HEK293 (cell line): ENCODE results near the gene KLK5.

Experiments used
- GLI4 ChIP-seq: fragments of 450-650 bp; formaldehyde crosslinking; IDR thresholded peaks from 2 replicates; pipeline ENCODE4 v1.5.1; 2016; ENCODE audit warnings: missing biosample characterization, missing genetic modification characterization
- GLIS2 ChIP-seq: fragments of 450-650 bp; formaldehyde crosslinking; IDR thresholded peaks from 2 replicates; pipeline ENCODE4 v1.5.1; 2016; ENCODE audit warnings: missing biosample characterization, missing genetic modification characterization
- KLF1 ChIP-seq: fragments of 450-650 bp; formaldehyde crosslinking; IDR thresholded peaks from 2 replicates; pipeline ENCODE4 v1.5.1; 2016; ENCODE audit warnings: missing biosample characterization, missing genetic modification characterization
- KLF10 ChIP-seq: fragments of 450-650 bp; IDR thresholded peaks from 2 replicates; pipeline ENCODE4 v1.5.1; 2018; ENCODE audit warnings: missing biosample characterization, mild to moderate bottlenecking, missing genetic modification characterization
- KLF9 ChIP-seq: fragments of 450-650 bp; formaldehyde crosslinking; IDR thresholded peaks from 2 replicates; pipeline ENCODE4 v1.5.1; 2016; ENCODE audit warnings: missing biosample characterization, missing genetic modification characterization, low read depth
- RBAK ChIP-seq: fragments of 450-650 bp; formaldehyde crosslinking; IDR thresholded peaks from 2 replicates; pipeline ENCODE4 v1.5.1; 2016; ENCODE audit warnings: missing biosample characterization, missing genetic modification characterization
- ZBTB8A ChIP-seq: fragments of 450-650 bp; formaldehyde crosslinking; IDR thresholded peaks from 2 replicates; pipeline ENCODE4 v1.5.1; 2016; ENCODE audit warnings: missing biosample characterization, missing genetic modification characterization
- ZEB2 ChIP-seq: fragments of 450-650 bp; formaldehyde crosslinking; IDR thresholded peaks from 2 replicates; pipeline ENCODE4 v1.5.1; 2016; ENCODE audit warnings: missing biosample characterization, missing genetic modification characterization
- ZFP37 ChIP-seq: fragments of 450-650 bp; formaldehyde crosslinking; IDR thresholded peaks from 2 replicates; pipeline ENCODE4 v1.5.1; 2016; ENCODE audit warnings: missing biosample characterization, missing genetic modification characterization
- ZNF155 ChIP-seq: fragments of 450-650 bp; formaldehyde crosslinking; IDR thresholded peaks from 2 replicates; pipeline ENCODE4 v1.5.1; 2016; ENCODE audit warnings: missing biosample characterization, missing genetic modification characterization
- ZNF16 ChIP-seq: fragments of 450-650 bp; formaldehyde crosslinking; IDR thresholded peaks from 2 replicates; pipeline ENCODE4 v1.5.1; 2016; ENCODE audit warnings: low read depth, missing biosample characterization, missing genetic modification characterization
- ZNF169 ChIP-seq: fragments of 450-650 bp; formaldehyde crosslinking; IDR thresholded peaks from 2 replicates; pipeline ENCODE4 v1.5.1; 2016; ENCODE audit warnings: missing biosample characterization, missing genetic modification characterization
- ZNF174 ChIP-seq: fragments of 450-650 bp; formaldehyde crosslinking; IDR thresholded peaks from 2 replicates; pipeline ENCODE4 v1.5.0; 2017; ENCODE audit warnings: missing biosample characterization, mild to moderate bottlenecking, missing genetic modification characterization
- ZNF214 ChIP-seq: fragments of 450-650 bp; formaldehyde crosslinking; IDR thresholded peaks from 2 replicates; pipeline ENCODE4 v1.5.1; 2017; ENCODE audit warnings: missing biosample characterization, mild to moderate bottlenecking, missing genetic modification characterization, borderline replicate concordance
- ZNF37A ChIP-seq: fragments of 450-650 bp; IDR thresholded peaks from 2 replicates; pipeline ENCODE4 v1.5.1; 2018; ENCODE audit warnings: missing biosample characterization, missing genetic modification characterization
- ZNF596 ChIP-seq: fragments of 450-650 bp; IDR thresholded peaks from 2 replicates; pipeline ENCODE4 v1.5.0; 2018; ENCODE audit warnings: missing biosample characterization, mild to moderate bottlenecking, missing genetic modification characterization, moderate library complexity
- ZNF707 ChIP-seq: fragments of 450-650 bp; formaldehyde crosslinking; IDR thresholded peaks from 2 replicates; pipeline ENCODE4 v1.5.1; 2016; ENCODE audit warnings: missing biosample characterization, missing genetic modification characterization
- ZNF791 ChIP-seq: fragments of 450-650 bp; formaldehyde crosslinking; IDR thresholded peaks from 2 replicates; pipeline ENCODE4 v1.5.1; 2016; ENCODE audit warnings: missing biosample characterization, missing genetic modification characterization
- ZNF843 ChIP-seq: fragments of 450-650 bp; formaldehyde crosslinking; IDR thresholded peaks from 2 replicates; pipeline ENCODE4 v1.5.1; 2016; ENCODE audit warnings: missing biosample characterization, missing genetic modification characterization
- ZSCAN18 ChIP-seq: fragments of 450-650 bp; formaldehyde crosslinking; IDR thresholded peaks from 2 replicates; pipeline ENCODE4 v1.5.1; 2016; ENCODE audit warnings: missing biosample characterization, missing genetic modification characterization
- ZSCAN5A ChIP-seq: fragments of 450-650 bp; formaldehyde crosslinking; IDR thresholded peaks from 2 replicates; pipeline ENCODE4 v1.5.1; 2016; ENCODE audit warnings: missing biosample characterization, missing genetic modification characterization
- TF ChIP-seq, protein P1 (sequence below): fragments of 450-650 bp; formaldehyde crosslinking; IDR thresholded peaks from 2 replicates; pipeline ENCODE4 v1.5.1; 2016; ENCODE audit warnings: missing biosample characterization, missing genetic modification characterization
- TF ChIP-seq, protein P2 (sequence below): fragments of 450-650 bp; IDR thresholded peaks from 2 replicates; pipeline ENCODE4 v1.5.1; 2018; ENCODE audit warnings: missing biosample characterization, missing genetic modification characterization
- TF ChIP-seq, protein P3 (sequence below): fragments of 450-650 bp; formaldehyde crosslinking; IDR thresholded peaks from 2 replicates; pipeline ENCODE4 v1.5.1; 2016; ENCODE audit warnings: missing biosample characterization, missing genetic modification characterization
- TF ChIP-seq, protein P4 (sequence below): fragments of 450-650 bp; formaldehyde crosslinking; IDR thresholded peaks from 2 replicates; pipeline ENCODE4 v1.5.1; 2016; ENCODE audit warnings: missing biosample characterization, missing genetic modification characterization
- TF ChIP-seq, protein P5 (sequence below): fragments of 450-650 bp; formaldehyde crosslinking; IDR thresholded peaks from 2 replicates; pipeline ENCODE4 v1.5.1; 2016; ENCODE audit warnings: missing biosample characterization, missing genetic modification characterization

Gene KLK5

GRCh38 chr19:50912727-50913716 is 39.8 kb downstream of the KLK5 start (continued):
- TF ChIP-seq, protein P1, sequence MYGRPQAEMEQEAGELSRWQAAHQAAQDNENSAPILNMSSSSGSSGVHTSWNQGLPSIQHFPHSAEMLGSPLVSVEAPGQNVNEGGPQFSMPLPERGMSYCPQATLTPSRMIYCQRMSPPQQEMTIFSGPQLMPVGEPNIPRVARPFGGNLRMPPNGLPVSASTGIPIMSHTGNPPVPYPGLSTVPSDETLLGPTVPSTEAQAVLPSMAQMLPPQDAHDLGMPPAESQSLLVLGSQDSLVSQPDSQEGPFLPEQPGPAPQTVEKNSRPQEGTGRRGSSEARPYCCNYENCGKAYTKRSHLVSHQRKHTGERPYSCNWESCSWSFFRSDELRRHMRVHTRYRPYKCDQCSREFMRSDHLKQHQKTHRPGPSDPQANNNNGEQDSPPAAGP, result peak; percentile 78
- TF ChIP-seq, protein P2, sequence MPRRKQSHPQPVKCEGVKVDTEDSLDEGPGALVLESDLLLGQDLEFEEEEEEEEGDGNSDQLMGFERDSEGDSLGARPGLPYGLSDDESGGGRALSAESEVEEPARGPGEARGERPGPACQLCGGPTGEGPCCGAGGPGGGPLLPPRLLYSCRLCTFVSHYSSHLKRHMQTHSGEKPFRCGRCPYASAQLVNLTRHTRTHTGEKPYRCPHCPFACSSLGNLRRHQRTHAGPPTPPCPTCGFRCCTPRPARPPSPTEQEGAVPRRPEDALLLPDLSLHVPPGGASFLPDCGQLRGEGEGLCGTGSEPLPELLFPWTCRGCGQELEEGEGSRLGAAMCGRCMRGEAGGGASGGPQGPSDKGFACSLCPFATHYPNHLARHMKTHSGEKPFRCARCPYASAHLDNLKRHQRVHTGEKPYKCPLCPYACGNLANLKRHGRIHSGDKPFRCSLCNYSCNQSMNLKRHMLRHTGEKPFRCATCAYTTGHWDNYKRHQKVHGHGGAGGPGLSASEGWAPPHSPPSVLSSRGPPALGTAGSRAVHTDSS, result no peak
- peak; percentile 40; the same call in 1 of the 2 replicates for TF ChIP-seq ZNF843 (tag by site-specific recombination)
- TF ChIP-seq ZFP37 (tag by site-specific recombination), result 0 out of 2 replicates have a peak, but pooled peaks have one; percentile 25
- peak; percentile 46; the same call in 1 of the 2 replicates for TF ChIP-seq ZNF596 (tag by site-specific recombination)
- peak; percentile 55; the same call in 1 of the 2 replicates for TF ChIP-seq GLI4 (tag by site-specific recombination)
- no peak for TF ChIP-seq ZNF169 (tag by site-specific recombination)
- no peak for TF ChIP-seq ZNF174 (tag by site-specific recombination)
- TF ChIP-seq, protein P3, sequence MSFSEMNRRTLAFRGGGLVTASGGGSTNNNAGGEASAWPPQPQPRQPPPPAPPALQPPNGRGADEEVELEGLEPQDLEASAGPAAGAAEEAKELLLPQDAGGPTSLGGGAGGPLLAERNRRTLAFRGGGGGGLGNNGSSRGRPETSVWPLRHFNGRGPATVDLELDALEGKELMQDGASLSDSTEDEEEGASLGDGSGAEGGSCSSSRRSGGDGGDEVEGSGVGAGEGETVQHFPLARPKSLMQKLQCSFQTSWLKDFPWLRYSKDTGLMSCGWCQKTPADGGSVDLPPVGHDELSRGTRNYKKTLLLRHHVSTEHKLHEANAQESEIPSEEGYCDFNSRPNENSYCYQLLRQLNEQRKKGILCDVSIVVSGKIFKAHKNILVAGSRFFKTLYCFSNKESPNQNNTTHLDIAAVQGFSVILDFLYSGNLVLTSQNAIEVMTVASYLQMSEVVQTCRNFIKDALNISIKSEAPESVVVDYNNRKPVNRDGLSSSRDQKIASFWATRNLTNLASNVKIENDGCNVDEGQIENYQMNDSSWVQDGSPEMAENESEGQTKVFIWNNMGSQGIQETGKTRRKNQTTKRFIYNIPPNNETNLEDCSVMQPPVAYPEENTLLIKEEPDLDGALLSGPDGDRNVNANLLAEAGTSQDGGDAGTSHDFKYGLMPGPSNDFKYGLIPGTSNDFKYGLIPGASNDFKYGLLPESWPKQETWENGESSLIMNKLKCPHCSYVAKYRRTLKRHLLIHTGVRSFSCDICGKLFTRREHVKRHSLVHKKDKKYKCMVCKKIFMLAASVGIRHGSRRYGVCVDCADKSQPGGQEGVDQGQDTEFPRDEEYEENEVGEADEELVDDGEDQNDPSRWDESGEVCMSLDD (tag by site-specific recombination), result peak; percentile 81; the same call in 1 of the 2 replicates
- TF ChIP-seq ZNF37A (tag by site-specific recombination), result no peak
- TF ChIP-seq, protein P4, sequence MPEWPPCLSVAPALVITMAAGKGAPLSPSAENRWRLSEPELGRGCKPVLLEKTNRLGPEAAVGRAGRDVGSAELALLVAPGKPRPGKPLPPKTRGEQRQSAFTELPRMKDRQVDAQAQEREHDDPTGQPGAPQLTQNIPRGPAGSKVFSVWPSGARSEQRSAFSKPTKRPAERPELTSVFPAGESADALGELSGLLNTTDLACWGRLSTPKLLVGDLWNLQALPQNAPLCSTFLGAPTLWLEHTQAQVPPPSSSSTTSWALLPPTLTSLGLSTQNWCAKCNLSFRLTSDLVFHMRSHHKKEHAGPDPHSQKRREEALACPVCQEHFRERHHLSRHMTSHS, result 0 out of 2 replicates have a peak, but pooled peaks have one; percentile 50
- no peak for TF ChIP-seq ZNF707
- no peak for TF ChIP-seq ZNF155 (tag by site-specific recombination)
- peak; percentile 13; the same call in 1 of the 2 replicates for TF ChIP-seq KLF1 (tag by site-specific recombination)
- no peak for TF ChIP-seq ZBTB8A (tag by site-specific recombination)
- TF ChIP-seq ZNF791, result no peak
- TF ChIP-seq KLF9 (tag by site-specific recombination), result 0 out of 2 replicates have a peak, but pooled peaks have one; percentile 8
- TF ChIP-seq ZSCAN5A (tag by site-specific recombination), result no peak
- TF ChIP-seq GLIS2 (tag by site-specific recombination), result peak; percentile 54; the same call in 1 of the 2 replicates
- TF ChIP-seq, protein P5, sequence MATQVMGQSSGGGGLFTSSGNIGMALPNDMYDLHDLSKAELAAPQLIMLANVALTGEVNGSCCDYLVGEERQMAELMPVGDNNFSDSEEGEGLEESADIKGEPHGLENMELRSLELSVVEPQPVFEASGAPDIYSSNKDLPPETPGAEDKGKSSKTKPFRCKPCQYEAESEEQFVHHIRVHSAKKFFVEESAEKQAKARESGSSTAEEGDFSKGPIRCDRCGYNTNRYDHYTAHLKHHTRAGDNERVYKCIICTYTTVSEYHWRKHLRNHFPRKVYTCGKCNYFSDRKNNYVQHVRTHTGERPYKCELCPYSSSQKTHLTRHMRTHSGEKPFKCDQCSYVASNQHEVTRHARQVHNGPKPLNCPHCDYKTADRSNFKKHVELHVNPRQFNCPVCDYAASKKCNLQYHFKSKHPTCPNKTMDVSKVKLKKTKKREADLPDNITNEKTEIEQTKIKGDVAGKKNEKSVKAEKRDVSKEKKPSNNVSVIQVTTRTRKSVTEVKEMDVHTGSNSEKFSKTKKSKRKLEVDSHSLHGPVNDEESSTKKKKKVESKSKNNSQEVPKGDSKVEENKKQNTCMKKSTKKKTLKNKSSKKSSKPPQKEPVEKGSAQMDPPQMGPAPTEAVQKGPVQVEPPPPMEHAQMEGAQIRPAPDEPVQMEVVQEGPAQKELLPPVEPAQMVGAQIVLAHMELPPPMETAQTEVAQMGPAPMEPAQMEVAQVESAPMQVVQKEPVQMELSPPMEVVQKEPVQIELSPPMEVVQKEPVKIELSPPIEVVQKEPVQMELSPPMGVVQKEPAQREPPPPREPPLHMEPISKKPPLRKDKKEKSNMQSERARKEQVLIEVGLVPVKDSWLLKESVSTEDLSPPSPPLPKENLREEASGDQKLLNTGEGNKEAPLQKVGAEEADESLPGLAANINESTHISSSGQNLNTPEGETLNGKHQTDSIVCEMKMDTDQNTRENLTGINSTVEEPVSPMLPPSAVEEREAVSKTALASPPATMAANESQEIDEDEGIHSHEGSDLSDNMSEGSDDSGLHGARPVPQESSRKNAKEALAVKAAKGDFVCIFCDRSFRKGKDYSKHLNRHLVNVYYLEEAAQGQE (tag by site-specific recombination), result no peak
- TF ChIP-seq ZNF16 (tag by site-specific recombination), result no peak
- TF ChIP-seq KLF10, result no peak
- no peak for TF ChIP-seq ZNF214 (tag by site-specific recombination)
- peak; percentile 67; the same call in 1 of the 2 replicates for TF ChIP-seq ZEB2 (tag by site-specific recombination)
- TF ChIP-seq RBAK (tag by site-specific recombination), result no peak
- no peak for TF ChIP-seq ZSCAN18 (tag by site-specific recombination)
